Measurements from ENCODE around the gene WWC2. TPM values are rescaled to one million over a fixed set of nuclear protein-coding genes. Genes with fewer than 3 reads are reported as not detected.

WWC2 gene
- total RNA-seq, 1 experiment from 2014 or later, result 80.3 TPM

- Histone ChIP-seq H3K36me3 (ENCODE audit: control insufficient read depth, insufficient read depth, low read length) (no peaks in the 10 kb centered on the region), H3K27ac (ENCODE audit: low read length) (no peak overlapping the region), H3K4me1 (ENCODE audit: control insufficient read depth, insufficient read depth, low read length) (peaks cover 46% of the 10 kb centered on the region), H3K27me3 (ENCODE audit: control insufficient read depth, insufficient read depth, low read length) (no peaks in the 10 kb centered on the region), H3K4me3 (ENCODE audit: low read depth in 2 of 2, low read length in 2 of 2) (no peak overlapping the region), H3K9me3 (ENCODE audit: control insufficient read depth, insufficient read depth, low read depth, low read length) (no peaks in the 10 kb centered on the region)
- ChIA-PET POLR2A (no interaction called here), CTCF (no interaction called here)
- in situ Hi-C loops (cut with HindIII; ENCODE audit: low pct_unique_long_range_greater_than_20kb, low sequenced_read_pairs) (no loop called here), intact Hi-C loops (cut with micrococcal nuclease; ENCODE audit: unreplicated experiment) (no loop called here)
- TF ChIP-seq POLR2AphosphoS5 (IDR thresholded peaks at IDR 0.05; ENCODE audit: low read depth, low read length), result no peak
- ATAC-seq (no peak), DNase-seq (ENCODE audit: low read depth, low spot score) (no peak)
- no TSS peak for BruUV-seq (replicated peaks)
Measured at GRCh38 chr4:183146478-183146877, 47.4 kb downstream of the WWC2 start.

GRCh38 chr4:183147196-183147595 lies 48.1 kb downstream of the WWC2 start:
- Histone ChIP-seq H3K27ac (ENCODE audit: low read length) (no peak overlapping the region), H3K27me3 (ENCODE audit: control insufficient read depth, insufficient read depth, low read length) (no peaks in the 10 kb centered on the region), H3K36me3 (ENCODE audit: control insufficient read depth, insufficient read depth, low read length) (no peaks in the 10 kb centered on the region), H3K9me3 (ENCODE audit: control insufficient read depth, insufficient read depth, low read depth, low read length) (no peaks in the 10 kb centered on the region), H3K4me3 (ENCODE audit: low read depth in 2 of 2, low read length in 2 of 2) (no peak overlapping the region), H3K4me1 (ENCODE audit: control insufficient read depth, insufficient read depth, low read length) (peaks cover 40% of the 10 kb centered on the region)
- CTCF ChIA-PET, result no interaction called here
- no peak for TF ChIP-seq SIN3A (IDR thresholded peaks at IDR 0.05; ENCODE audit: borderline replicate concordance, insufficient read depth, low read depth, low read length)
- TF ChIP-seq POLR2AphosphoS5 (IDR thresholded peaks at IDR 0.05; ENCODE audit: low read depth, low read length), result no peak
- TF ChIP-seq CTCF (IDR thresholded peaks at IDR 0.05), result no peak
- TF ChIP-seq TCF7L2 (IDR thresholded peaks at IDR 0.05; ENCODE audit: low read depth, low read length), result no peak
- TF ChIP-seq REST (IDR thresholded peaks at IDR 0.05; ENCODE audit: insufficient read depth in 1 of 2, low read depth in 2 of 2, low read length in 1 of 2), result no peak
- POLR2A ChIA-PET, result no interaction called here
- no peak; the same call in 1 of the 2 replicates for ATAC-seq
- intact Hi-C loops (cut with micrococcal nuclease; ENCODE audit: unreplicated experiment), result no loop called here
- no peak for DNase-seq (ENCODE audit: low read depth, low spot score)
- no TSS peak for BruUV-seq (replicated peaks)
- in situ Hi-C loops (cut with HindIII; ENCODE audit: low pct_unique_long_range_greater_than_20kb, low sequenced_read_pairs), result no loop called here

- TF ChIP-seq REST (IDR thresholded peaks at IDR 0.05; ENCODE audit: insufficient read depth in 1 of 2, low read depth in 2 of 2, low read length in 1 of 2), result no peak
- no peak for TF ChIP-seq TCF7L2 (IDR thresholded peaks at IDR 0.05; ENCODE audit: low read depth, low read length)
- no peak for TF ChIP-seq POLR2AphosphoS5 (IDR thresholded peaks at IDR 0.05; ENCODE audit: low read depth, low read length)
- TF ChIP-seq CTCF (IDR thresholded peaks at IDR 0.05), result no peak
- TF ChIP-seq SIN3A (IDR thresholded peaks at IDR 0.05; ENCODE audit: borderline replicate concordance, insufficient read depth, low read depth, low read length), result no peak
- DNase-seq (ENCODE audit: low read depth, low spot score) (no peak), ATAC-seq (no peak)
- no peaks in the 10 kb centered on the region for H3K9me3 ChIP-seq (ENCODE audit: control insufficient read depth, insufficient read depth, low read depth, low read length)
- no peaks in the 10 kb centered on the region for H3K27me3 ChIP-seq (ENCODE audit: control insufficient read depth, insufficient read depth, low read length)
- no peaks in the 10 kb centered on the region for H3K36me3 ChIP-seq (ENCODE audit: control insufficient read depth, insufficient read depth, low read length)
- ChIA-PET CTCF (no interaction called here), POLR2A (no interaction called here)
- peaks cover 35% of the 10 kb centered on the region for H3K4me1 ChIP-seq (ENCODE audit: control insufficient read depth, insufficient read depth, low read length)
- in situ Hi-C loops (cut with HindIII; ENCODE audit: low pct_unique_long_range_greater_than_20kb, low sequenced_read_pairs) (no loop called here), intact Hi-C loops (cut with micrococcal nuclease; ENCODE audit: unreplicated experiment) (no loop called here)
- no peak overlapping the region for H3K4me3 ChIP-seq (ENCODE audit: low read depth in 2 of 2, low read length in 2 of 2)
- H3K27ac ChIP-seq (ENCODE audit: low read length), result no peak overlapping the region
- BruUV-seq (replicated peaks), result no TSS peak
Measured at GRCh38 chr4:183147983-183148382, 48.9 kb downstream of the WWC2 start.
